Measurements from ENCODE around the gene APBA2. TPM values are rescaled to one million over a fixed set of nuclear protein-coding genes. Genes with fewer than 3 reads are reported as not detected.

Gene APBA2
- polyA plus RNA-seq, 1 donor (not counting 4 experiments of a cell fraction or from before 2014, with no cell fraction given): 5.5 TPM

DNA sequence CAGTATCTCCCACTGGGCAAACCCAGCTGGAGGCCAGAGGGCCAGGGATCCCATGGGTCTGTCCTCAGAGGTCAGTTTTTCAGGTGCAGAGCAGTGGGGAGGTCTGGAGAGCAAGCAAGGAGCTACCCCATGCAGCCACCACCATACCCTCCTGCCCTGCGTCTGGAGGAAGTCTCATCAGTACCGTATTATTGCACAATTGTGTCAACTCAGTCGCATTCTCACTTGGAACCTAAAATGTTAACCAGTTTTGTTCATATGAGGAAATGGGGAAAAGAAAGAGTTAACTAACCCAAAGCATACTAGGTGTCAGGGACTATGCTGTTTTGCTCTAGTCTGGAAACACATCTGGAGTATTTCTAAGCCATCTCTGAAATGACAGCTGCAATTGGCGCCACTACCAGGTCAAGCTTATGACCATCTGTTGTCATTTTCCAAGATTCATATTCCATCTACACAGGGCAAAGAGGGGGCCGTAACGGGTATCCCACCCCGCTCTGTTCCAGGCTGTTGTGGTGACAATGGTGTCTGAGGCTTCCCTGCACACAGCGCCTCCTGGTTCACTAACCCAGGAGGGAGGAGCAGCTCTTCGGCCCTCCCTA is 16.9 kb upstream of the APBA2 start:
- Histone ChIP-seq H2AFZ (ENCODE audit: control insufficient read depth, low read length) (no peak overlapping the region), H3K79me2 (ENCODE audit: control insufficient read depth, insufficient read depth, low read length) (no peaks in the 10 kb centered on the region), H4K20me1 (ENCODE audit: control insufficient read depth, extremely low read depth, insufficient read depth, low read length) (no peaks in the 10 kb centered on the region), H3K9me3 (ENCODE audit: control insufficient read depth, low read depth, low read length) (no peaks in the 10 kb centered on the region), H3K9me1 (ENCODE audit: control insufficient read depth, extremely low read depth, insufficient read depth, low read length) (no peaks in the 10 kb centered on the region), H3K27ac (ENCODE audit: control insufficient read depth, insufficient read depth, low read length) (no peak overlapping the region), H3K4me2 (ENCODE audit: control insufficient read depth, extremely low read depth, insufficient read depth, low read depth, low read length) (no peak overlapping the region), H3K4me1 (ENCODE audit: control insufficient read depth, extremely low read depth, insufficient read depth, low read length) (no peaks in the 10 kb centered on the region), H3K9ac (ENCODE audit: control insufficient read depth, extremely low read depth, insufficient read depth, low read length) (no peak overlapping the region), H3K36me3 (ENCODE audit: control insufficient read depth in 2 of 2, extremely low read depth in 1 of 2, insufficient read depth in 2 of 2, low read length in 2 of 2) (no peaks in the 10 kb centered on the region), H3K4me3 (ENCODE audit: control insufficient read depth in 2 of 3, extremely low read depth in 1 of 3, insufficient read depth in 2 of 3, low read depth in 1 of 3, low read length in 3 of 3) (no peak overlapping the region), H3K27me3 (ENCODE audit: control insufficient read depth, extremely low read depth, insufficient read depth, low read length) (no peaks in the 10 kb centered on the region)
- TF ChIP-seq, protein P1, sequence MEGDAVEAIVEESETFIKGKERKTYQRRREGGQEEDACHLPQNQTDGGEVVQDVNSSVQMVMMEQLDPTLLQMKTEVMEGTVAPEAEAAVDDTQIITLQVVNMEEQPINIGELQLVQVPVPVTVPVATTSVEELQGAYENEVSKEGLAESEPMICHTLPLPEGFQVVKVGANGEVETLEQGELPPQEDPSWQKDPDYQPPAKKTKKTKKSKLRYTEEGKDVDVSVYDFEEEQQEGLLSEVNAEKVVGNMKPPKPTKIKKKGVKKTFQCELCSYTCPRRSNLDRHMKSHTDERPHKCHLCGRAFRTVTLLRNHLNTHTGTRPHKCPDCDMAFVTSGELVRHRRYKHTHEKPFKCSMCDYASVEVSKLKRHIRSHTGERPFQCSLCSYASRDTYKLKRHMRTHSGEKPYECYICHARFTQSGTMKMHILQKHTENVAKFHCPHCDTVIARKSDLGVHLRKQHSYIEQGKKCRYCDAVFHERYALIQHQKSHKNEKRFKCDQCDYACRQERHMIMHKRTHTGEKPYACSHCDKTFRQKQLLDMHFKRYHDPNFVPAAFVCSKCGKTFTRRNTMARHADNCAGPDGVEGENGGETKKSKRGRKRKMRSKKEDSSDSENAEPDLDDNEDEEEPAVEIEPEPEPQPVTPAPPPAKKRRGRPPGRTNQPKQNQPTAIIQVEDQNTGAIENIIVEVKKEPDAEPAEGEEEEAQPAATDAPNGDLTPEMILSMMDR (optimal IDR thresholded peaks at IDR 0.05 in 1 of 3, IDR thresholded peaks at IDR 0.05 in 1 of 3, conservative IDR thresholded peaks at IDR 0.05 in 1 of 3; ENCODE audit: extremely low read depth in 1 of 3, insufficient read depth in 2 of 3, low read length in 3 of 3): no peak
- TF ChIP-seq EZH2 (IDR thresholded peaks at IDR 0.05; ENCODE audit: low read length): no peak
- DNase-seq (ENCODE audit: low read depth, low spot score) (no peak), FAIRE-seq (no peak)
- dilution Hi-C loops (cut with MboI; ENCODE audit: extremely low pct_ligation_motif_present, low sequenced_read_pairs): no loop called here

DNA sequence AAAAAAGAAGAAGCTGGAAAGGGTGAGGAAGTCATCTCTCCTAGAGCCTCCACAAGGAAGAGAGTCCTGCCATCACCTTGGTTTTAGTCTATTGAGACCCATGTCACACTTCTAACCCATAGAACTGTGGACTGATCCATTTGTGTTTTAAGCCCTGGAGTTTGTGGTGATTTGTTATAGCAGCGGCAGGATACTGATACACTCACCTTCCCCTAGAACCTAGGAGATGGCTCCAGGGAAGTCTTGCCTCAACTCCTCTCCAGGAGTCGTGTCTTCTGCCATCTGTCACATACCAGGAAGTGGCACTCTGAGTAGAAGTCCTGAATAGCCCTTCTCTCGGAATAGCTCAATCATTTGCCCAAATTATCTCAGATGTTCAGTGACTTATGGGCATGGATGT is 14.6 kb upstream of the APBA2 start:
- TF ChIP-seq, protein P1 (optimal IDR thresholded peaks at IDR 0.05 in 1 of 3, IDR thresholded peaks at IDR 0.05 in 1 of 3, conservative IDR thresholded peaks at IDR 0.05 in 1 of 3; ENCODE audit: extremely low read depth in 1 of 3, insufficient read depth in 2 of 3, low read length in 3 of 3): no peak
- no peak for TF ChIP-seq EZH2 (IDR thresholded peaks at IDR 0.05; ENCODE audit: low read length)
- no peaks in the 10 kb centered on the region for H3K9me3 ChIP-seq (ENCODE audit: control insufficient read depth, low read depth, low read length)
- H3K27me3 ChIP-seq (ENCODE audit: control insufficient read depth, extremely low read depth, insufficient read depth, low read length): no peaks in the 10 kb centered on the region
- H3K4me2 ChIP-seq (ENCODE audit: control insufficient read depth, extremely low read depth, insufficient read depth, low read depth, low read length): no peak overlapping the region
- FAIRE-seq (no peak), DNase-seq (ENCODE audit: low read depth, low spot score) (no peak)
- H3K9ac ChIP-seq (ENCODE audit: control insufficient read depth, extremely low read depth, insufficient read depth, low read length): no peak overlapping the region
- no peak overlapping the region for H2AFZ ChIP-seq (ENCODE audit: control insufficient read depth, low read length)
- no peaks in the 10 kb centered on the region for H3K9me1 ChIP-seq (ENCODE audit: control insufficient read depth, extremely low read depth, insufficient read depth, low read length)
- no peaks in the 10 kb centered on the region for H4K20me1 ChIP-seq (ENCODE audit: control insufficient read depth, extremely low read depth, insufficient read depth, low read length)
- no peaks in the 10 kb centered on the region for H3K36me3 ChIP-seq (ENCODE audit: control insufficient read depth in 2 of 2, extremely low read depth in 1 of 2, insufficient read depth in 2 of 2, low read length in 2 of 2)
- dilution Hi-C loops (cut with MboI; ENCODE audit: extremely low pct_ligation_motif_present, low sequenced_read_pairs): no loop called here
- no peak overlapping the region for H3K4me3 ChIP-seq (ENCODE audit: control insufficient read depth in 2 of 3, extremely low read depth in 1 of 3, insufficient read depth in 2 of 3, low read depth in 1 of 3, low read length in 3 of 3)
- H3K79me2 ChIP-seq (ENCODE audit: control insufficient read depth, insufficient read depth, low read length): no peaks in the 10 kb centered on the region
- H3K27ac ChIP-seq (ENCODE audit: control insufficient read depth, insufficient read depth, low read length): no peak overlapping the region
- H3K4me1 ChIP-seq (ENCODE audit: control insufficient read depth, extremely low read depth, insufficient read depth, low read length): no peaks in the 10 kb centered on the region
